ENCODE measurements around the gene MRFAP1.
"Not testable (repeated sequence)": the region's sequence is repeated elsewhere in the genome, so short reads cannot be mapped to it uniquely, and the experiment has no call there.

MRFAP1 gene

DNA sequence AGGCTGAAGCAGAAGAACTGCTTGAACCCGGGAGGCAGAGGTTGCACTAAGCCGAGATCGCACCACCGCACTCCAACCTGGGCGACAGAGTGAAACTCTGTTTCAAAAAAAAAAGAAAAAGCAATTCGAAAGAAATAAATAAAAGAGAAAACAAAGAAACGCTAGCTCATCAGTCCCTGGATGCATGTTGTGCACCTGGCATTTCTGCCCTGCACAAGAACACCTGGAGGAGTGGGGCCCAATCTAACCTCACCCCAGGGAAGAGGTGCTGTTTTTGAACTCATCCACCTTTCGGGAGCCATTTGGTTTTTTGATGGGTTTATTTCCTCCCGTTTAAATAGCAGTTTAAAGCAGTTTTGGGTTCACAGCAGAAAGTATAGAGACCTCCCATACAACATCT lies 5.7 kb upstream of the MRFAP1 start:
- DNase-seq (ENCODE audit: low read depth in 2 of 2), result no peak

GRCh38 chr4:6639137-6639680 lies 1.3 kb upstream of the MRFAP1 start:
- DNase-seq (ENCODE audit: low read depth in 2 of 2), result no peak

DNA sequence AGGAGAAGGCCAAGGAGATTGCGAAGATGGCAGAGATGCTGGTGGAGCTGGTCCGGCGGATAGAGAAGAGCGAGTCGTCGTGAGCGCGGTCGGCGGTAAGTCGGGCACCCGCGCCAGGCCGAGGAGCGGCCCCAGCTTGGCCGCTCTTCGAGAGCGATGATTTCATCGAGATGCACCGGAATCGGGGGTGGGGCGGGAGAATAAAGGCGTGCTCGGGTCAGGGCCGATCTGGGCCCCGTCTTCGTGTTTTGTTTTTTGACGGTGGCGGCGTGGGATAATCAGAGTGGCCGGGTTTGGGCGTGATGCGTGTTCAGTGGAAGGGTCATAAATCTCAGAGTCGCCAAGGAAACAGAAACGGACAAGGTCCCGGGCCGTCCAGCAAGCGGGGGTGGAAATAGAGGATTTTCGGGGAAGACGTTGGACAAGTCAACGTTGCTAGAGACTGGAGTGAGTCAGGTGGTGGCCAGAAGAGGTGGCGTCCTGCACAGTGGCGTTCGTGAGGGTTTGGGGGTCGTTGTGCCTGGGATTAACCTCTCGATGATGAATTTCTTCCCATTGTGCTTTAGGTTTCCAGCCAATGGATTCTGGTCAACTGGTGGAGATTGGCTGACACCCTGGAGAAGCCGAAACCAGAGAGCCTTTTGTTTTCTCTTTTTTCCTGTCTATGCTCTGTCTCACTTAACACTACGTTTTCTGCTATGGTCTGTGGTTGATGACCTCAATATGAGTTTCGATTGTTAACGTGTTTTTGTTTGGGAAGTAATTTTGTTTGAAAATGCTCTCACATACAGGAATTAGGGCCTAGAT lies 882 bp downstream of the MRFAP1 start:
- peak in 1 of 2 experiments; percentile 22 for DNase-seq (ENCODE audit: low read depth in 2 of 2)

- no peak for DNase-seq (ENCODE audit: low read depth in 2 of 2)
Measured at GRCh38 chr4:6641971-6642320, 1.5 kb downstream of the MRFAP1 start.

GRCh38 chr4:6643141-6643847 lies 2.8 kb downstream of the MRFAP1 start:
- DNase-seq (ENCODE audit: low read depth in 2 of 2), result no peak

- no peak for DNase-seq (ENCODE audit: low read depth in 2 of 2)
Measured at GRCh38 chr4:6644792-6645530, 4.5 kb downstream of the MRFAP1 start.

GRCh38 chr4:6647169-6647568 lies 6.7 kb downstream of the MRFAP1 start:
- DNase-seq (ENCODE audit: low read depth in 2 of 2), result no peak

DNA sequence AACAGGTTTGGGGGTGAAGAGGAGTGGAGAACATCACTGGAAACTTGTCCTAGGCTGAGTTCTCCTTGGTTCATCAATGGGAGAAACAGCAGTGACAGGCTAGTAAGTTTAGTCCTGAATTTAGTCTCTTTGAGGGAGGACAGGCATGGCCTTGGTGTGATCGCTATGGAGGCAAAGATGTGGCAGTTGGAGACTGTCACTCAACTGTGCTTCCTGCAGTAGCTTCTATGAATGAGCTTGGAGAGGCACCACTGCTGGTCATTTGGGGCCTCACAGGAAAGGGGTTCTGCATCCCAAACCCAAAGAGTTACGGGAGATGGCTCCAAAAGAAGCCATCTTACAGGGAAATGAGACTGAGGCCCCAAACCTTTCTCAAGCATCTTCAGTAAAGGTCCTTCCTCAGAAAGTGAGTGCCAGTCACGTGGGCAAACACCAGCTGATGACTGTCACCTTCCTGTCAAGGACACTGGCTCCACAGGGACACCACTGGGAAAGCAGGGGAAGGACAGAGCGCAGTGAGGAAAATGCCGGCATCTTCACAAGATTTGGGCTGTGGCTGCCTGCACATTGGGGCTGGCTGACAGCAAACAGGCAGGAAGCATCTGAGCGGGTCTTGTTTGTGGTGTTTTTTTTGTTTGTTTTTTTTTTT lies 7.2 kb downstream of the MRFAP1 start:
- no peak for DNase-seq (ENCODE audit: low read depth in 2 of 2)

DNA sequence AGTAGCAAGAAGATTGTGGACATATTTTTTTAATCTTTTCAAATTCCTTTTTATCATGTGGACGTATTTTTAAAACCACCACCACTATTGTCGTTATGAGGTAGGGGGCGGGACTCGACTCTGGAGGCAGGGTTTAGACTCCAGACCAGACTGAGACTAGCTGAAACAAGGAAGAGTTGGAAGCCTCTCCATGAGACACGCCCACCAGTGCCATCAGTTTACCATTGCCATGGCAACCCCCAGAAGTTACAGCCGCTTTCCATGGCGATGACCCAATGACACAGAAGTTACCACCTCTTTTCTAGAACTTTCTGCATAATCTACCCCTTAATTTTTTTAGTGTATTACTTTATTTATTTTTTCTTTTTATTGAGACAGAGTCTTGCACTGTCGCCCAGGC lies 8.7 kb downstream of the MRFAP1 start:
- no peak for DNase-seq (ENCODE audit: low read depth in 2 of 2)

GRCh38 chr4:6654211-6654610 lies 13.7 kb downstream of the MRFAP1 start:
- DNase-seq (ENCODE audit: low read depth in 2 of 2), result not testable (repeated sequence)

DNA sequence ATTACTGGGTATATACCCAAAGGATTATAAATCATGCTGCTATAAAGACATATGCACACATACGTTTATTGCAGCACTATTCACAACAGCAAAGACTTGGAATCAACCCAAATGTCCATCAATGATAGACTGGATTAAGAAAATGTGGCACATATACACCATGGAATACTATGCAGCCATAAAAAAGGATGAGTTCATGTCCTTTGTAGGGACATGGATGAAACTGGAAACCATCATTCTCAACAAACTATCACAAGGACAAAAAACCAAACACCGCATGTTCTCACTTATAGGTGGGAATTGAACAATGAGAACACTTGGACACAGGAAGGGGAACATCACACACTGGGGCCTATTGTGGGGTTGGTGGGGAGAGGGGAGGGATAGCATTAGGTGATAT lies 14.8 kb downstream of the MRFAP1 start:
- DNase-seq (ENCODE audit: low read depth in 2 of 2), result not testable (repeated sequence)

- no peak for DNase-seq (ENCODE audit: low read depth in 2 of 2)
Measured at GRCh38 chr4:6655924-6656323, 15.4 kb downstream of the MRFAP1 start.

DNA sequence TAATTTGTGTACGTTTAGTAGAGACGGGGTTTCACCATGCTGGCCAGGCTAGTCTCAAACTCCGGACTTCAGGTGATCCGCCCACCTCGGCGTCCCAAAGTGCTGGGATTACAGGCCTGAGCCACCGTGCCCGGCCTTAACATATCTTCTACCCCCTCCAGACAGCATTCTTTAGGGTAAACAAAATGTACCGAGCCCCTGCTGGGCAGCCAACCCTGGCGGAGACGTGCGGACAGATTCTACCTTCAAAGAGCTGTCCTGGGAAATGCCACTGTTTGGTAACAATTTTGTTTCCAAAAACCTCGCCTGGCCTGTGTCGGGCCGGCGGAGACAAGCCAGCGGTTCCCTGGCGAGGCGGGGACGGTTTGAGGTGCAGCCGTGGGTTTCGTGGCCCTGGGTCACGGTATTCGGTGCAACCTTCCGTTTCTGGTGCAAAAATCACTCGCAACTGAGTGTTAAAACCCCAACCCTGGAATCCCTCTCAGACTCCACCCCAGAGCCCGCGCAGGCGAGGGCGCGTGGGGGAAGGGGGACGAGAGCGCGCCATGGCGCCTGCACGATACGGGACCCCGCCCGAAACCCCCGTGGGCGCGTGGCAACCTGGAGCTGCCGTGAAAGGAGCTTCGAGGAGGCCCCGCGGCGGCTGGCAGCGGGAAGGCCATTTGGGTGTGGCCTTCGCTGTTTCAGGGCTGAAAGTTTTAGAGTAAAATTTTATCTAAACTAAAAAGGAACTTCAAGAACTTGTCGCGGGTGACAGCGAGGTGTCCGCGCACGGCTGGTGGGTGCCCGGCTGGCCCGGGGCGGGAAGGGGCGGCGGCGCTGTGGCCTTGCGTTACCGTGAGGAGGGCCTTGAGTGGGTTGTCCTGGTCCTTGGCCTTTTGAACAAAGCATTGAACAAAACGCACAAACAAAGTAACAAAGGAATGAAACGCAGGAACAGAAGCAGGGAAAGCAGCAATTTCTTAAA lies 17.0 kb downstream of the MRFAP1 start:
- no peak for DNase-seq (ENCODE audit: low read depth in 2 of 2)

- DNase-seq (ENCODE audit: low read depth in 2 of 2), result no peak
Measured at GRCh38 chr4:6658209-6658595, 17.7 kb downstream of the MRFAP1 start.

- peak; percentile 29 for DNase-seq (ENCODE audit: low read depth in 2 of 2)
Measured at GRCh38 chr4:6658597-6659075, 18.2 kb downstream of the MRFAP1 start.

- DNase-seq (ENCODE audit: low read depth in 2 of 2), result no peak
Measured at GRCh38 chr4:6659897-6660296, 19.4 kb downstream of the MRFAP1 start.

- DNase-seq (ENCODE audit: low read depth in 2 of 2), result no peak
Measured at GRCh38 chr4:6660430-6660829, 19.9 kb downstream of the MRFAP1 start.

GRCh38 chr4:6662591-6662990 lies 22.1 kb downstream of the MRFAP1 start:
- DNase-seq (ENCODE audit: low read depth in 2 of 2), result no peak

GRCh38 chr4:6663596-6664393 lies 23.3 kb downstream of the MRFAP1 start:
- DNase-seq (ENCODE audit: low read depth in 2 of 2), result no peak

GRCh38 chr4:6665320-6665654 lies 24.8 kb downstream of the MRFAP1 start:
- no peak for DNase-seq (ENCODE audit: low read depth in 2 of 2)

Data from stimulated activated CD4-positive, alpha-beta T cell treated with anti-CD3 and anti-CD28 coated beads, Interleukin-12 subunit alpha, Interleukin-12 subunit beta, amount 100 ng/mL, for 24 hours (primary cell).